GM23248 (cell line): ENCODE measurements around the gene MAVS. TPM values are rescaled to one million over a fixed set of nuclear protein-coding genes. Genes with fewer than 3 reads are reported as not detected.

Experiments used
- DNase-seq: peaks from one replicate; pipeline ENCODE4 v3.0.0-alpha.2; 2015
- H2AFZ ChIP-seq: fragments of 200-600 bp; sonication (generic); 2 replicates; pipeline ENCODE4 v1.6.1; 2016; ENCODE audit warnings: antibody characterized with exemption
- H3F3A ChIP-seq: fragments of 200-600 bp; sonication (generic); 2 replicates; pipeline ENCODE4 v1.6.1; 2016; ENCODE audit warnings: mild to moderate bottlenecking, antibody characterized with exemption, mixed run types; ENCODE audit not compliant: insufficient read depth
- H3K27ac ChIP-seq: fragments of 200-600 bp; sonication (generic); 2 replicates; pipeline ENCODE4 v1.5.1; 2016; ENCODE audit warnings: mild to moderate bottlenecking
- H3K27me3 ChIP-seq: fragments of 200-600 bp; sonication (generic); replicated peaks from 2 replicates; pipeline ENCODE4 v1.6.1; 2016; ENCODE audit warnings: mild to moderate bottlenecking; ENCODE audit not compliant: insufficient read depth
- H3K36me3 ChIP-seq: fragments of 200-600 bp; sonication (generic); 2 replicates; pipeline ENCODE4 v1.6.1; 2016; ENCODE audit warnings: low read depth, mild to moderate bottlenecking
- H3K4me1 ChIP-seq: fragments of 200-600 bp; sonication (generic); 2 replicates; pipeline ENCODE4 v1.6.1; 2016; ENCODE audit warnings: mild to moderate bottlenecking; ENCODE audit not compliant: insufficient read depth
- H3K4me2 ChIP-seq: fragments of 200-600 bp; sonication (generic); one replicate; pipeline ENCODE4 v1.6.1; 2016; ENCODE audit warnings: mild to moderate bottlenecking; ENCODE audit not compliant: unreplicated experiment
- H3K4me3 ChIP-seq: fragments of 200-600 bp; sonication (generic); 2 replicates; pipeline ENCODE4 v1.5.1; 2016; ENCODE audit warnings: mild to moderate bottlenecking
- H3K79me2 ChIP-seq: fragments of 200-600 bp; sonication (generic); 2 replicates; pipeline ENCODE4 v1.6.1; 2016; ENCODE audit warnings: mild to moderate bottlenecking; ENCODE audit not compliant: insufficient read depth
- H3K9ac ChIP-seq: fragments of 200-600 bp; sonication (generic); 2 replicates; pipeline ENCODE4 v1.6.1; 2016; ENCODE audit warnings: mild to moderate bottlenecking
- H3K9me2 ChIP-seq: fragments of 200-600 bp; sonication (generic); 2 replicates; pipeline ENCODE4 v1.6.1; 2016; ENCODE audit warnings: mixed run types, mild to moderate bottlenecking, moderate library complexity; ENCODE audit not compliant: insufficient read depth
- H3K9me3 ChIP-seq: fragments of 200-600 bp; sonication (generic); one replicate; pipeline ENCODE4 v1.6.1; 2017; ENCODE audit warnings: low read depth
- H4K20me1 ChIP-seq: fragments of 200-600 bp; sonication (generic); 2 replicates; pipeline ENCODE4 v1.6.0; 2016; ENCODE audit not compliant: insufficient read depth
- EZH2 ChIP-seq: fragments of 200-600 bp; sonication (generic); IDR thresholded peaks from 2 replicates; pipeline ENCODE4 v1.6.1; 2018; ENCODE audit warnings: antibody characterized with exemption, mild to moderate bottlenecking; ENCODE audit not compliant: insufficient read depth, poor library complexity, severe bottlenecking
- EZH2phosphoT487 ChIP-seq: fragments of 200-600 bp; sonication (generic); IDR thresholded peaks from 2 replicates; pipeline ENCODE4 v1.6.1; 2018; ENCODE audit warnings: antibody characterized with exemption, moderate library complexity, mild to moderate bottlenecking, low read depth; ENCODE audit not compliant: insufficient read depth
- WGBS, 2 experiments: methylation state at CpG; one replicate each; pipeline ENCODE4 v1.1.6; 2015 to 2017; ENCODE audit warnings: low lambda C conversion rate in 2 of 2, low coverage in 1 of 2; ENCODE audit errors: missing lambda C conversion rate in 2 of 2; 5-methylcytosine and 5-hydroxymethylcytosine counted together
- in situ Hi-C: fragments of 300-500 bp; cut with MboI; formaldehyde crosslinking; loops from 2 replicates; pipeline ENCODE4 v1.15.0; 2020
- polyA plus RNA-seq: library from polyadenylated mRNA; unstranded; fragments of >200 nt; fragmentation: Nextera tagmentation; extraction: Ambion mirVana; gene quantifications from 2 replicates; pipeline ENCODE4 v1.2.1, GENCODE V29; 2016
- total RNA-seq: library from RNA; depleted of rRNA; stranded (reverse); fragments of >200 nt; shearing (Covaris generic); gene quantifications from 2 replicates; pipeline ENCODE4 v1.2.3, GENCODE V29; 2014

The MAVS gene
- total and polyA plus RNA-seq, 2 experiments from 2014 or later, result 12.0 to 22.0 TPM

DNA sequence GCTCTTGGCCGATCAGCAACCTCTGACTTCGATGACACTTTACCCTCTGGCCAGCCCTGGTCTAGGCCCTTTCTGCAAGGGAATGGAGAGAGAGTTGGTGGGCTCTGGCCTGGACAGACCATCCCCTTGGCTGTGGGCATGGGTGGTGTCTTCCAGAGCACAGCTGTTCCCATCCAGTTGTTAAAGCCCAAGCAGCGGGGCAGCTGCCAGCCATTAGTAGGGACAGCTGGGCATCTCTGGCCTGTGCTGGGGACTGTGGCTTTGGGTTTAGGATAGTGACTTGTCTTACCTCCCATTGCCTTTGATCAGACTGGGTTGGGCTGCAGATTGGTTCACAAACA is 47.8 kb upstream of the MAVS start:
- Histone ChIP-seq H3K4me1 (0 out of 2 replicates have a peak, but pooled peaks cover 12% of the 10 kb centered on the region), H2AFZ (no peak overlapping the region), H3K9me2 (no peaks in the 10 kb centered on the region), H3K27me3 (no peaks in the 10 kb centered on the region), H3K9ac (peak overlapping the region; percentile 94; the same call in 1 of the 2 replicates), H3K9me3 (no peaks in the 10 kb centered on the region), H3F3A (no peaks in the 10 kb centered on the region), H3K36me3 (no peaks in the 10 kb centered on the region; the same call in 1 of the 2 replicates), H3K79me2 (peaks cover 41% of the 10 kb centered on the region), H3K4me2 (no peak overlapping the region), H3K27ac (no peak overlapping the region), H4K20me1 (no peaks in the 10 kb centered on the region), H3K4me3 (no peak overlapping the region)
- TF ChIP-seq EZH2 (no peak), EZH2phosphoT487 (no peak)
- 92 to 93% methylated on average over 3 of the region's 3 CpGs for WGBS, 2 experiments
- no peak for DNase-seq
- in situ Hi-C loops, result no loop called here

- in situ Hi-C loops, result no loop called here
- no peaks in the 10 kb centered on the region for H3K9me3 ChIP-seq
- no peak overlapping the region for H3K9ac ChIP-seq
- no peak overlapping the region for H3K27ac ChIP-seq
- no peaks in the 10 kb centered on the region; the same call in 1 of the 2 replicates for H3K36me3 ChIP-seq
- no peak for TF ChIP-seq EZH2
- H4K20me1 ChIP-seq, result no peaks in the 10 kb centered on the region
- H3K4me1 ChIP-seq, result peaks cover 16% of the 10 kb centered on the region; the same call in 1 of the 2 replicates
- DNase-seq, result no peak
- no peak overlapping the region for H3K4me2 ChIP-seq
- no peak overlapping the region for H3K4me3 ChIP-seq
- H3F3A ChIP-seq, result peaks cover 4% of the 10 kb centered on the region
- peaks cover 41% of the 10 kb centered on the region for H3K79me2 ChIP-seq
- H2AFZ ChIP-seq, result no peak overlapping the region
- WGBS, 2 experiments, result 89 to 91% methylated on average over 18 of the region's 18 CpGs
- H3K9me2 ChIP-seq, result no peaks in the 10 kb centered on the region
- no peaks in the 10 kb centered on the region for H3K27me3 ChIP-seq
Observed at GRCh38 chr20:3800256-3800877, 46.3 kb upstream of the MAVS start.

GRCh38 chr20:3800878-3801260 is 45.8 kb upstream of the MAVS start:
- Histone ChIP-seq H3K9ac (no peak overlapping the region), H2AFZ (no peak overlapping the region), H3K9me3 (no peaks in the 10 kb centered on the region), H3K36me3 (no peaks in the 10 kb centered on the region; the same call in 1 of the 2 replicates), H3K27ac (no peak overlapping the region), H3K4me1 (peaks cover 21% of the 10 kb centered on the region), H3K9me2 (no peaks in the 10 kb centered on the region), H3F3A (peaks cover 9% of the 10 kb centered on the region), H3K27me3 (no peaks in the 10 kb centered on the region), H4K20me1 (no peaks in the 10 kb centered on the region), H3K4me3 (no peak overlapping the region), H3K79me2 (peaks cover 41% of the 10 kb centered on the region), H3K4me2 (no peak overlapping the region)
- 77 to 84% methylated on average over 6 to 8 of the region's 8 CpGs for whole genome bisulfite sequencing, 2 experiments
- no peak for DNase-seq
- TF ChIP-seq EZH2phosphoT487 (no peak), EZH2 (no peak)
- in situ Hi-C loops, result no loop called here

DNA sequence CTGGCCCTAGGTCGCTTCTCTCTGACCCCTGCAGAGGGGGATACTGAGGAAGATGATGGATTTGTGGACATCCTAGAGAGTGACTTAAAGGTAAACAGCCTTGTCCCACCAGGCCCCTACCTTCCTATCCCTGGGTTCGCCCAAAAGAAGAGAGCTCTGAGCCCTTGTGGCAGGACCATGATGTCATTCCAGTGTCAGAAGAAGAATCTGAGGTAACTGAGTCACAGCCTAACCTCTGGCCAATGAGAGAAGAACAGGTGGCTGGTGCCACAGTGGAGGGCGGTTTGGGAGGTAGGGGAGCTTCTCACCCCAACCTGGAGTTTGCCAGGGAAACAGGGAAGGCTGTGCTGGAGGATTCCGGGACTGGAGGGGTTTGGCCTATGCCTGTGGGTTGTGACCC is 45.3 kb upstream of the MAVS start:
- Histone ChIP-seq H3K4me2 (no peak overlapping the region), H3F3A (peaks cover 14% of the 10 kb centered on the region), H3K9me2 (no peaks in the 10 kb centered on the region), H3K27me3 (no peaks in the 10 kb centered on the region), H3K9ac (no peak overlapping the region), H3K79me2 (peaks cover 41% of the 10 kb centered on the region), H3K9me3 (no peaks in the 10 kb centered on the region), H4K20me1 (no peaks in the 10 kb centered on the region), H2AFZ (no peak overlapping the region), H3K36me3 (no peaks in the 10 kb centered on the region; the same call in 1 of the 2 replicates), H3K4me3 (no peak overlapping the region), H3K27ac (no peak overlapping the region), H3K4me1 (peaks cover 25% of the 10 kb centered on the region)
- in situ Hi-C loops, result no loop called here
- WGBS, 2 experiments, result 94 to 97% methylated on average over 4 of the region's 4 CpGs
- DNase-seq, result no peak
- TF ChIP-seq EZH2phosphoT487, result no peak
- TF ChIP-seq EZH2, result no peak
